Stimulated activated CD4-positive, alpha-beta T cell treated with anti-CD3 and anti-CD28 coated beads, Interleukin-12 subunit alpha, Interleukin-12 subunit beta, amount 100 ng/mL, for 4 hours (primary cell): Measurements from ENCODE around the gene HNRNPAB.
"Not testable (repeated sequence)": the region's sequence is repeated elsewhere in the genome, so short reads cannot be mapped to it uniquely, and the experiment has no call there.

ENCODE experiments used
- DNase-seq: peaks from one replicate; pipeline ENCODE4 v3.0.0-alpha.2; 2020

Gene HNRNPAB

DNA sequence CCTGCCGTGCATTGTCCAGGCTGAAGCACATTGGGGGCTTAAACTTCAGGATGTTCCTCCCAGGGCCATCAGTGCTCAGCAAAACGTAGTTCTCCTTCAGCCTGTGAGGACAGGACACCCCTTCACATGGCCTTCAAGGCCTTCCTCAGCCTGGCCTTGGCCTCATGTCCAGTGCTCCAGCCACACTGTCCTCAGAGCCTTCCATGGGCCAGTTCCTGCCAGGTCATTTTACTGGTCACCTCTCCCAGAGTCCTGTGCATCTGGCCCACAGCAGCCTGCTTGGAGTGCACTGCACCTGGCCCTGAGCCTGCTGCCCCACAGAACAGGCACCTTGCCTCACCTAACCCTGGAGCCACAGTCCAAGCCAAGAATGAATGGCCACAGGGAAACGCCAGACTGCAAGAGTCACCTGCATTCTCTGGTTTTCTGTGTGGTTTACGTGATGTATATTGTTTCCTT is 8.7 kb downstream of the HNRNPAB start:
- DNase-seq, result no peak

DNA sequence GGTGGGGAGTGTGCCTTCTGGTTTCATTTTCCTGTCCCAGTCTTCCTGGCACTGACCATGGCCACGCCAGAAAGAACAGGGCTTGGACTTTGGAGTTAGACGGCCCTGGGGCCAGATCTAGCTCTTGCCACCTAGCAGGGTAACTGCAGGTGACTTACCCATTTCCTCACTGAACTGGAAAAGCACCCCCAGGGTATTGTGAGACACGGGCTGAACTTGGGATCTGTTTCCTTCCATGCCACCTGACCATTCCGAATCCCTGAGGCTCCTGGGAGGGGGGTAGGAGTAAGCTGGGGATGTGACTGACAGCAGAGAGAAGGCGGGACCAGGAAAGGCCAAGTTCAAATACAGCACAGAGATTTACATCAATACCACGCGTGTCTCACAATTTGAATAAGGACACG is 9.4 kb downstream of the HNRNPAB start:
- DNase-seq, result no peak

DNA sequence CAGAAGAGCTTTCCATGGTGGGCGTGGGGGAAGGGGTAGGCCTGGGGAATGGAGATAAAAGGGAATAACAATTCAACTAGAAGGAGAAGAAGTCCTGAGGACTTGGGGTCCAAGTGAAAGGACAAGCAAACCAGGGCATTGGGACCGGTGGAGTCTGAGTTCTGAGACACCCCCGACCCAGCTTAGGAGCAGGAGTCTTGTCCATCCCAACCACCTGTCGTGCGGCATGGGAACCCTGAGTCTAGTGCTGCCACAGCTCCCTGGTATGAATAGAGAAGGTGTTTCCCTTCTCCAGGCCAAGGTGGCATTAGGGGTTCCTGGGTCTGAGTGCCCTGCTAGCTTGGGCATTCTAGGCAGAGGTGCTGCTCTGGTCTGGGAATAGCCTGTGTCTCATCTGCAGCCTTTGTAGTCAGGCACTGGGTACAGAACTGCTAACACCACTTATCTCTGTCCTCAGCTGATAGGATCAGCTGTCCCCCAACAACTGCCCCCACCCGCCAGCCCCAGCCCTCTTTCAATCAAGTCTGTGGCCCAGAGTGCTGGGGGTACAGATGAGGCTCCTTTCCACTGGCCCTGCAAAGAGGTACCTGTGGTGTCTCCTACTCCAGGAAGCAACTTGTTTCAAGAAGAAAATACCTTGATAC is 9.9 kb downstream of the HNRNPAB start:
- DNase-seq, result no peak

DNA sequence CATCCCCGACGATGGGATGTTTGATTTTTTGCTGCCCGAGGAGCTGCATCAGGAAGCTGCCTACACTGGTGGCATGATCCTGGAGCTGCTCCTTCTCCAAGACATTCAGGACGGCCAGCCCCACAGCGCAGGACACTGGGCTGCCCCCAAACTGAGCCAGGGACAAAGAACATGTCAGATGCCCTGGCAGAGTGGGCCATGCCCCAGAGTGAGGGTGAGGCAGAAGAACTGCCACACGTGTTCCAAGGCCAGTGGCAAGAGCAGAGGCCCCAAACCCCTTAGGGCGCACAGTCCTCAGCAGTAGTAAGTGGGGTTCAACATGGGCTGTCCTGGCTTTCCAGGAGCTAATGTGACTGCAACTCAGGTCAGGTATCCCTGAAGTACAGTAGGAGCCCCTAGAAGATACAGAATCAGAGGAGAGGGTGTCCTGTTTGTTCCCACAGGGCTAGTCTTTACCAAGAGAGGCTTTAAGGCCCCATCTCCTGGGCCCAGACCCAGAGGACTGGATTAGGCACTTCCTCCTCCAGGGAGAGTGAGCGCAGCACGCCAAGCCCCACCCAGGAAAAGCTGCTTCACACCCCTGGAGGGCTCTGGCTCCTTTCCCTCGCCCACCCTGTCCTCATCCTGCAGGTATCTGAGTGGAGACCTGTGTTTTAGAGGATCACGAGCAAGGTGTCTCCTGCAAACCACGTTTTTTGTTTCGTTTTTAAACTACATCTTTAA is 11.1 kb downstream of the HNRNPAB start:
- DNase-seq, result no peak

DNA sequence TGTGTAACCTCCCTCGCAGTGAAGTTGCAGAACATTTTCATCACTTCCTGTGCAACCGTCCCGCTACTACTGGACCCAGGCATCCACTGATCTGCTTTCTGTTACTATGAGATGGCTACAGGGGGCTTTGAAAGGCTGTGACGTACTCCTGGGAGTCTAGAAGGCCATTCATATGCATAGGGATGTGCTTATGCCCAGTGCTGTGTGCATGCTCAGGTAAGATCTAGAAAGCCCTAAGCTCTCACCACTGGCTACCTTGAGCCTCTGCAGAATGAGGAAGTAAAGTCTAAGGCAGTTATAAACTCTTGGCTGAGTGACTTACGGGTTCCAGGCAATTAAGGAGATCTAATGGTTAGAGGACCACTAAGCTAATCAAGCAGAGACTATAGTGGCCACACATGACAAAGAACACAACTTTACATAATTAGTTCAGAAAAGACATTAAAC is 11.8 kb downstream of the HNRNPAB start:
- DNase-seq, result no peak

DNA sequence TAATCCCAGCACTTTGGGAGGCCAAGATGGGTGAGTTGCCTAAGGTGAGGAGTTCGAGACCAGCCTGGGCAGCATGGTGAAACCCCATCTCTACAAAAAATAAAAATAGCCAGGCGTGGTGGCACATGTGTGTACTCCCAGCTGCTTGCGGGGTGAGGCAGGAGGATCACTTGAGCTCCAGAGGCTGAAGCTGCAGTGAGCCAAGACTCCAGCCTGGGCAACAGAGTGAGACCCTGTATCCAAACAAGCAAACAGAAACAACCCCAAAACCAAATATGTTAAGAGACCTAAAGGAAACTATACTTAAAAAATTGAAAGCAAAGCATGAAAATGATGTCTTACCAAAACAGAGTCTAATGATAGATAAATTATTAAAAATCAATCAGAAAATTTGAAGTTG is 12.4 kb downstream of the HNRNPAB start:
- no peak for DNase-seq

DNA sequence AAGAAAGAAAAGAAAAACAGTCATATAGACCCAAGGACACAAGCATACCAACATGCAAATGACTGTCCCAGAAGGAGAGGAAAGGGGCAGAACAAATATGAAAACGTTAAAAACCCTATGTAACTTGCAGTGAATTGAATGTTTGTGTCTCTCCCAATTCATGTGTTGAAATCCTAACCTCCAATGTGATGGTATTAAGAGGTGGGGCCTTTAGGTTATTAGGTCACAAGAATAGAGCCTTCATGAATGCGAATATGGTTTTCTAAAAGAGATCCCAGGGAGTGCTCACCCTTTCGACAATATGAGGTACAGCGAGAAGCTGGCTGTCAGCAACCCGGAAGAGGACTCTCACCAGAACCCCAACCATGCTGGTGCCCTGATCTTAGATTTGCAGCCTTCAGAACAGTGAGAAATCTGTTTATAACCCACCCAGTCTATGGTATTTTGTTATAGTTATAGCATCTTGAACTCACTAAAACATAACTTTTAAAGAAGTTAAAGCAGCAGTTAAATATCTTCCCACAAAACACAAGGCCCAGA is 14.0 kb downstream of the HNRNPAB start:
- no peak for DNase-seq

DNA sequence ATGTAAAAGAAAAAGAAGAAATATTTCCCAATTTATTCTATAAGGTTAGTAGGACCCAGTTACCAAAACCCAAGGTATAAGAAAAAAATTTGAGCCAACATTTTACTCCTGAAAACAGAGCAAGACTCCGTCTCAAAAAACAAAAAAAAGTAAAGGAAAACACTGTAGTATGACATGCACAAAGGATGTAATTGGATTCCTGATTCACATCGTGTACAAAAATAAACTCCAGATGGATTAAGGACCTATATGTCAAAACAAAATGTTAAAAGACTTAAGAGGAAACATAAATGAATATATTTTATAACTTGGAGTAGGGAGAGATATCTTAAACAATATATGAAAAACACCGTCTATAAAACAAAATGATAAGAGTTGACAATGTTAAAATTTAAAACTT is 14.5 kb downstream of the HNRNPAB start:
- DNase-seq, result no peak

DNA sequence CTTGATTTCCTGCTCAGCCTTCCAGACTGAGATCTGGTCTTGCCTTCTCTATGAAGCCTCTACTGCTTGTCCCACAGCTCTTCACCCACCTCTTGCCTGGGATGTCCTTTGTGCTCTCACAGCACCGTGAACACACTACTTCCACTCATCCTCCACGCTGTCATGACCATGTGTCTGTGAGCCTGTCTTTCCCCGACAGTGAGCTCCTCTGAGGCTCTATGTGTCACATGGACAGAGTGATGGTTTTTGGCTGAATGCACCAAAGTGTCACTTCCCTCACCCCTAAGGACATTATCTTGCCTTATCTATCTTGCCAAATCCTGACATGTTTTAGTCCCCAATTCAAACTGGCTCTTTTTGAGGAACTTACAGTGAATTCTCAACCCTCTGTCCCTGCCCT is 16.9 kb downstream of the HNRNPAB start:
- DNase-seq, result no peak

DNA sequence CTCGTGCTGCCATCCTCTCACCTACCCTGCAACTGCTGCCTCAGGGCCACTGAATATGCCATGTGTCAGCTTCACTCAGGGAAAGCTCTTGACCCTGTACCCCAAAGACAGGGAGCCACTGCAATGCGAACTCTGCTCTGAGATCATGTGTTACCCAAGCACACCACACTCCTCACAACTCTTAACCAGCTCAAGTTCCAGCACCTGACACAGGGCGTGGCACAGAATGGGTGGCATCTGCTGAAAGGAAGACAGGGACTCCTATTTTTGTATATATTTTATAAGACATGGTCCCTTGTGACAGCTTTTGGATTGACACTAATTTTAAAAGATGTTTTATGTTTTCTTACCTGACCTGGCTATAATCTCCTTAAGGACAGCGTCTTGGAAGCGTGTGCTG is 17.5 kb downstream of the HNRNPAB start:
- DNase-seq, result no peak

DNA sequence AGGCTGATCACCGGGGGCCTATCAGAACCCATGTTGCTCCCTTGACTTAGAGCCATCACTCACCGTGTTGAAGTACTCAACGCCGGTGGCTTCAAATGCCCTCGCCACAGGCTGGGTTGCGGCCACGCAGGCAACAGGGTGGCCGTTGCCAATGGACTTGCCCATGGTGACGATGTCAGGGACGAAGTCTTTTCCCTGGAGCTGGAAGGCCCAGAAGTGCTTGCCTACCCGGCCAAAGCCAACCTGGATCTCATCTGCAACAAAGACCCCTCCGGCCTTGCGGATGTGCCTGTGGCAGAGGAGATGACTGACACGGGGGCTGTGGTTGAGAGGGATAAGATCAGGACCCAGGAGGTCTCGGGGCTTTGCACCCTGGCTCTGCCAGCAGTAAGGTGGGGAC is 18.0 kb downstream of the HNRNPAB start:
- DNase-seq, result no peak

DNA sequence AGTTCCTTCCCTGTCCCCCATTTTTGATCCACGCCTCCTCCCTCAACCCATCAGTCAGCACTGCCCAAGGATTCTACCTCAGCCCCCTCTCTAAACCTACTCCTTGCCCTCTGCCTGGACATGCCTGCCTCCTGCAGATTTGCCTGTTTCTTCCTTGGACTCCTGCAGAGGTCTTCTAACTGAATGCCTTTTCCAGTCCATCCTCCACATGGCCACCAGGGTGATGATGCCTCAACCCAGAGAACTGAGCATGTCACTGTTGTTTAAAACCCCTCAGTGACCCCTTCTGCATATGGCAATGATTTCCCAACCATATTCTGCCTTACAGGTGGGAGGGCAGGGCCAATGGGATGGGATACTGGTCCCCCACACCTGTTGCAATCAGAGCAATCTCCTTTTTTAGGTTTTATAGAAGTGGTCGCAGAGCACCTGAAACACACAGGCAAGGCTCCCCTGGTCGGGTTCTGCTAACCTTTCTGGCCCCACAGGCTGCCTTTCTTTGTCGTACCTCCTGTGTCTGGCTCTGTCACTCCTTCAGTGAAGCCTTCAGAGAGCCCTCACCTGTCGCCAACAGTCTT is 19.0 kb downstream of the HNRNPAB start:
- DNase-seq, result no peak

DNA sequence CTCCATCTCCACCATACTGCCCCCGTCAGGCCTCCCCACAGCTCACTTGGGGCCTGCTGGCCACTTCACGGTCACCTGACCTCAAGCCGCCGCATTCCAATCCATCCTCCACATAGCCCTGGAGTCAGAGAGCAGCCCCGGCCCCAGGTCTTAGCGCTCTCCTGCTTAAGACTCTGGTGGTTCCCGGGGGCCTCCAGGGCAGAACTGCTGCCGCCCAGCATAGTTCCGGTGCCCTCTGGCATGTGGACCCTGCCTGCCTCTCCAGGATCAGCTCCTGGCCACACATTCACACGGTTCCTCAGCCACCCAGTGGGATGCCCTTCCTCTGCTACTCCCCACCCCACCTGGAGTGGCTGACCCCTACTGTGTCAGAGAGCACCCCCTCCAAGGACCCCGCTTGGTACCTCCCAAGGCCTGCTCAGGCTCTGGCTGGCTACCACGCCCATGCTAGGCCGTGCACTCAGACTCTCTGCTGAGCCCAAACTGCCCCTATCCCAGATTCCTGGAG is 19.5 kb downstream of the HNRNPAB start:
- no peak for DNase-seq

DNA sequence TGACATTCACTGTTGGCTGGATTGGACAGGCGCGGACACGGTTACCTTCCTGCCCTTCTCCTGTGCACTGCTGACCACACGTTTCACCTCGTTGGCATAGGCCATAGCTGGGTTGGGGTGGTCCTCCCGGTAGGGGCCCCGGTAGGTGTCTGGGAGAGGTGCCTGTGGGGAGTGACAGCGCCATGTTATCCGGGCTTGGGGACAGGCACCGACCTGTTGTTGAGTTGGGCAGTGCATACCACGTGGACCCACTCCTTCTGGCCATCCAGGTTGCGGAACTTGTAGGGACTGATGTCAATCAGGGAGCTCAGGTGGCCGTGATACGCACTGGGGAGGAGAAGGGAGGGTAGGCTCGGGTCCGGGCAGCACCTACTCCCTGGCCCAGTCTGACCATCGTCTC is 20.1 kb downstream of the HNRNPAB start:
- no peak for DNase-seq

DNA sequence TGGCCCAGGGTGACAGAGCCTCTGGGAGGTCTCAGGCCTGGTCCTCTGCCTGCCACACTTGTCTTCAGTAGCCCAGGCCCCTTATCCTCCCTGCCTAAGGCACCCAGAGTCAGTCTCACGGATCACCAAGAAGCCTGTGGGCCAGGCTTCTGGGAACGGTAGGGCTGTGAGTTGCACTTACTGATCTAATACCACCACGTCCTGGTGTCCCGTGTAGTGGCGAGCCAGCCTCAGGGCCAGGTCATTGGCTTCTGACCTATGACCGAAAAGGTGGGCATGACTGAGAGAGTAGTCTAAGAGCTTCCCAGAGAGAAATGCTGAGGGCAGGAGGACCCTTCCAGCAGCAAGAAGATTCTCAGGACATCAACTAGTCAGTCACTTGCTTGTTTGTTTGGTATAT is 20.8 kb downstream of the HNRNPAB start:
- no peak for DNase-seq

DNA sequence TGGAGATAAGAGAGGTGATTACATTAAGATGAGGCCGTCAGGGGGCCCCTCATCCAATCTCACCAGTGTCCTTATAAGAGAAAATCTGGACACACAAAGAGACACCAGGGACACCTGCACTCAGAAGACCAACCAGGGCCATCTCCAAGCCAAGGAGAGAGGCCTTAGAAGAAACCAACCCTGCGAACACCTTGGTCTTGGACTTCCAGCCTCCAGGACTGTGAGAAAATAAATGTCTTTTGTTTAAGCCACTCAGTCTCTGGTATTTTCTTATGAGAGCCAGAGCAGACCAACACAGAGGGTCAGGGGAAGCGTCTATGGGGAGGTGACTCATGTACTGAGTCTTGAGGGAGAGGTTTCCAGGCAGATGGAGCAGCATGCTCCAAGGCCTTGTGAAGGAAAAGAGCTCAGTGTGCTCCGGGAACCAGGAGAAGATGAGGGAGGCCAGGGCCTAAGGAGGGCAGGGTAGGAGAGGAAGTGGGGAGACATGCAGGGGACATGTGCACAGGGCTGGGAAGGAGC is 22.9 kb downstream of the HNRNPAB start:
- DNase-seq, result no peak

DNA sequence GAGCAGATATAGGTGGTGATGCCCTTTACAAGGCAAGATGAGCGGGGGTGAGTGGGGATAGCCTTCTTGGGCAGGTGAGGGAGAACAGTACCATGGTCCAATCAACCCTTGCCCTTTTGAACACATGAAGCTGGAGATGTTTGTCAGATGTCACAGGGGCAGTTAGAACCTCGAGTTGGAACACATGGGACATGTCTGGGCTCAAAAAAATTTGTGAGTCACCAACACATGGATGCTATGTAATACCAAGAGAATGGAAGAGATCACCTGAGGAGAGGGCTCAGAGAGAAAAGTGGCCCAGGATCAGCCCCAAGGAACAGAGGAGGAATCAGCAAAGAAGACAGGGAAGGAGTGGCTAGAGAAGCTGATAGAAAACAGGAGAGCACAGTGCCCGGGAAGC is 23.6 kb downstream of the HNRNPAB start:
- DNase-seq, result no peak

DNA sequence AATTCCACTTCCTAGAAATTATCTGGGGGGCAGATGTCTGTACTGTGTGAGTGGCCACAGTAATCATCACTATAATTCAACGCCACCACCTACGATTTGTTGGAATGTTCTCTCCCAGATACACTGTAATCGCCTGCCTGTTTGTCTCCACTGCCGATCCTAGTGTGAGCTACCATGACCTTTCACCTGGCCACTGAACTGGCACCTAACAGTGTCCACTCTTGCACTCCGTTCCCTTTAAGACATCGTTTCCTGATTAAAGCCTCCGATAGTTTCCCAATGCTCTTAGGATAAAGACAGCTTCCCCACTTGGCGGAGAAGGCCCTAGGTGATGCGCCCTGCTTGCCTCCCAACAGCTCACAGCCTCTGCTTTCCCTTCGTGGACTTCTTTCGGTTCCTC is 24.3 kb downstream of the HNRNPAB start:
- DNase-seq, result no peak

DNA sequence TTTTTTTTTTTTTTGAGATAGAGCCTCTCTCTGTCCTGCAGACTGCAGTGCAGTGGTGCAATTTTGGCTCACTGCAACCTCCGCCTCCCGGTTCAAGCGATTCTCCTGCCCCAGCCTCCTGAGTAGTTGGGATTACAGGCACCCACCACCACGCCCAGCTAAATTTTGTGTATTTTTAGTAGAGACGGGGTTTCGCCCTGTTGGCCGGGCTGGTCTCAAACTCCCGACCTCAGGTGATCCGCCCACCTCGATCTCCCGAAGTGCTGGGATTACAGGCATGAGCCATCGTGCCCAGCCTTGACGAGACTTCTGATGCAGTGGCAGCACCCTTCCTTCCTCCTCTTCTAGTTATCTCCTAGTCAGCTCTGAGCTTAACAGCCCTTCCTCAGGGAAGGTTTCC is 24.8 kb downstream of the HNRNPAB start:
- not testable (repeated sequence) for DNase-seq

DNA sequence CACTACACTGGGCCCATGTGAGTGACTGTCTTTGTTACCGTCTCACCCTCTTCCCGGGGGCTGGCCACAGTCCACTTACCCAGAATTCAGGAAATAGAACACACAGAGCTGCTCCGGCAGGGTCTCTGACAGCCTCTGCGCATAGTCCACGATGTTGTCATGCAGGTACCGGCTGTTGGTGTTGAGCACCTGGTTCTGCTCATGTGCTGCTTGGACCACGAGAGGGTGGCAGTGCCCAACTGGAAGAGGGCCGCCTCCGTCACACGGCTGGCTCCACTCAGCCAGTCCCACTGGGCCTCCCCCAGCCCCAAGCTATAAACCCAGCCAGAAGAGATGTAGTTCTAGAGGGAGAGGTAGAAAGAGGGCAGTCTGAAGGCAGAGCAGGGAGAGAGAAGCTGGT is 25.5 kb downstream of the HNRNPAB start:
- DNase-seq, result no peak

DNA sequence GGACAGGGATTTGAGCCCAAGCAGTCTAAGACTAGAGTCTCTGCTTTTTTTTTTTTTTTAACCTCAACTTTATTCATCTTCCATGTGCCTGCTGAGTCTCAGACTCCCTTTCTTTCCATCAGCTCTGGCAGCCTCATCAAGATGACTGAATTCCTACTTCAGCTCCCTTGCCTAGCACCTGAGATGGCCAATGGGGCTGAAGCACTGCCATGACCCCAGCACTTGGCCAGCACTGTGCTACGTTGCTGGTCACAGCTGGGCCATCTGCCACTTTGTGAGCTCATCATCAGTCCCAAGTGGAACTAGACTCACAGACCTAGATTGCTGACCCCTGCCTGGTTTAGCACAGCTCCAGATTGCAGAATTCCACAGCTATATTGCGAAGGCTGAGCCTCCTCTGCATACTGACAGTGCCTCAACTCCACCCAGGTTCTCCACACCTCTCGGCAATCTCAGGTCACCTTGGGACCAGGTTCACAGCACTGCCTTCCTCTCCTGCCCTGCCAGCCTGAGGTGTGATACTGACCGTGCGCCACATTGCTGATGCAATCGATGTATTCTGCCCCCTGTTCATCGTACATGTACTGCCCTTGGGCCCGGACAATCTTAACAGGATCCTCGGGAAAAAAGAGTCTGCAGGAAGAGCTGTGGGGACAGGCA is 26.7 kb downstream of the HNRNPAB start:
- no peak for DNase-seq

DNA sequence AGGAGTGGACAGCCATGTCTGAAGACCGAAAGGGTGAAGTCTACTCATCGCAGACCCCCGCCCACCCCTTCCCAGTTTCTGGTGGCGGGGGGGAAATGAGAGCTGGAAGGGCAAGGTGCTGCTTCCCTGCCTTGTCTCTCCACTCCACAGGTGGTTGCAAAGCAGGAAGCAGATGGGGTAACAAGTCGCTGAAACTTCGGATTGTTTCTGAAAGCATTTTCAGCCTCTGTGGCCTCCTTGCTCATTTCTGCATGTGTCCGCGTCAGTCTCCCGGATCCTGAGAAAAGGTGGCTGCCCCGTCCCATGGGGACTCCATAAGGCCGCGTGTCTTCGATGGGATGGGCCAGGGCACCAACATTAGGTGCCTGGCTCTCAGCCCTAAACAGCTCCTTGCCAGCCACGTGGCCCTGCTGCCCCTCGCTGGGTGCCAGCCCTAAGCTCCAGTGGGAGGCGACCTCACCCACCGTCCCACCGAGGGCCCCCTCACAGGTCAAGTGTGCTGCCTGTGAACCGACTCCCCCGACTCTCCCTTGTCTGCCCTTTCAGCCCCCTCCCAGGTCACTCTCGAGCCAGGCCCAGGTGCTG is 27.3 kb downstream of the HNRNPAB start:
- DNase-seq, result no peak
